Measurements from ENCODE around the gene ATP10A.
A peak's percentile ranks its signal among the peaks of the same experiment; 100 is the strongest.

Gene ATP10A

GRCh38 chr15:25716414-25717126, 146.6 kb downstream of the ATP10A start:
- DNase-seq (ENCODE audit: low read depth) = no peak

- DNase-seq (ENCODE audit: low read depth) = no peak
Observed at GRCh38 chr15:25715536-25716413, 147.4 kb downstream of the ATP10A start.

- DNase-seq (ENCODE audit: low read depth) = no peak
Observed at GRCh38 chr15:25714538-25714840, 148.6 kb downstream of the ATP10A start.

GRCh38 chr15:25713736-25714537, 149.2 kb downstream of the ATP10A start:
- no peak for DNase-seq (ENCODE audit: low read depth)

GRCh38 chr15:25712961-25713355, 150.2 kb downstream of the ATP10A start:
- DNase-seq (ENCODE audit: low read depth) = no peak

- no peak for DNase-seq (ENCODE audit: low read depth)
Observed at GRCh38 chr15:25712192-25712960, 150.8 kb downstream of the ATP10A start.

GRCh38 chr15:25711691-25712090, 151.4 kb downstream of the ATP10A start:
- no peak for DNase-seq (ENCODE audit: low read depth)

- DNase-seq (ENCODE audit: low read depth) = no peak
Observed at GRCh38 chr15:25711164-25711563, 152.0 kb downstream of the ATP10A start.

GRCh38 chr15:25710184-25710583, 152.9 kb downstream of the ATP10A start:
- DNase-seq (ENCODE audit: low read depth) = peak; percentile 41

- DNase-seq (ENCODE audit: low read depth) = no peak
Observed at GRCh38 chr15:25709437-25710159, 153.5 kb downstream of the ATP10A start.

- DNase-seq (ENCODE audit: low read depth) = no peak
Observed at GRCh38 chr15:25708391-25708790, 154.7 kb downstream of the ATP10A start.

GRCh38 chr15:25707656-25708365, 155.3 kb downstream of the ATP10A start:
- no peak for DNase-seq (ENCODE audit: low read depth)

GRCh38 chr15:25706176-25706955, 156.8 kb downstream of the ATP10A start:
- DNase-seq (ENCODE audit: low read depth) = no peak

- DNase-seq (ENCODE audit: low read depth) = no peak
Observed at GRCh38 chr15:25705433-25706115, 157.6 kb downstream of the ATP10A start.

- DNase-seq (ENCODE audit: low read depth) = no peak
Observed at GRCh38 chr15:25703726-25704125, 159.4 kb downstream of the ATP10A start.

- no peak for DNase-seq (ENCODE audit: low read depth)
Observed at GRCh38 chr15:25701721-25702465, 161.2 kb downstream of the ATP10A start.

- no peak for DNase-seq (ENCODE audit: low read depth)
Observed at GRCh38 chr15:25700916-25701315, 162.2 kb downstream of the ATP10A start.

- no peak for DNase-seq (ENCODE audit: low read depth)
Observed at GRCh38 chr15:25697586-25697985, 165.5 kb downstream of the ATP10A start.

All from activated T-cell treated with anti-CD3 and anti-CD28 coated beads for 1 hour (primary cell).